ENCODE measurements around the gene OR2T2. TPM values are rescaled to one million over a fixed set of nuclear protein-coding genes. Genes with fewer than 3 reads are reported as not detected.
"Not testable (repeated sequence)": the region's sequence is repeated elsewhere in the genome, so short reads cannot be mapped to it uniquely, and the experiment has no call there.

OR2T2 gene
- total RNA-seq (2014; rRNA removed; shearing (Covaris generic)), result not detected in 2 replicates

GRCh38 chr1:248445399-248445798, at the start of gene OR2T2:
Gene OR2T2, plus strand, starts transcription at chr1:248445637. Its CDS starts 7,161 bp downstream, at chr1:248452798.
- DNase-seq; H3K4me3 ChIP-seq; H3K27ac ChIP-seq; H3K9me3 ChIP-seq (replicated peaks); H3K36me3 ChIP-seq; H3K4me1 ChIP-seq; H3K27me3 ChIP-seq: not testable (repeated sequence)

GRCh38 chr1:248402748-248403147, 42.7 kb upstream of the OR2T2 start, which contains the start of gene OR2T1:
Gene OR2T1, plus strand, starts transcription at chr1:248403048. Its CDS starts 3,100 bp downstream, at chr1:248406148.
- H3K27me3 ChIP-seq, result no peaks in the 10 kb centered on the region
- no peaks in the 10 kb centered on the region for H3K9me3 ChIP-seq (replicated peaks)
- H3K36me3 ChIP-seq, result no peaks in the 10 kb centered on the region
- DNase-seq, result no peak
- no peak within 1 kb of the TSS for H3K4me3 ChIP-seq
- no peak within 1 kb of the TSS for H3K27ac ChIP-seq
- no peaks in the 10 kb centered on the region for H3K4me1 ChIP-seq

GRCh38 chr1:248404024-248404423, 41.4 kb upstream of the OR2T2 start:
- Histone ChIP-seq H3K4me1 (no peaks in the 10 kb centered on the region), H3K27ac (no peak overlapping the region), H3K9me3 (replicated peaks) (no peaks in the 10 kb centered on the region), H3K36me3 (no peaks in the 10 kb centered on the region), H3K4me3 (no peak overlapping the region), H3K27me3 (no peaks in the 10 kb centered on the region)
- peak in 1 of 2 experiments; percentile 24 for DNase-seq

- Histone ChIP-seq H3K27ac (no peak overlapping the region), H3K9me3 (replicated peaks) (no peaks in the 10 kb centered on the region), H3K4me3 (no peak overlapping the region), H3K27me3 (no peaks in the 10 kb centered on the region), H3K36me3 (no peaks in the 10 kb centered on the region), H3K4me1 (no peaks in the 10 kb centered on the region)
- no peak for DNase-seq
Observed at GRCh38 chr1:248406721-248407692, 38.4 kb upstream of the OR2T2 start.

GRCh38 chr1:248416226-248416625, 29.2 kb upstream of the OR2T2 start:
- Histone ChIP-seq H3K4me1 (no peaks in the 10 kb centered on the region), H3K27me3 (no peaks in the 10 kb centered on the region), H3K4me3 (no peak overlapping the region), H3K9me3 (replicated peaks) (peaks cover 2% of the 10 kb centered on the region; the same call in 1 of the 2 replicates), H3K27ac (no peak overlapping the region), H3K36me3 (no peaks in the 10 kb centered on the region)
- no peak for DNase-seq

GRCh38 chr1:248417854-248418253, 27.6 kb upstream of the OR2T2 start:
- Histone ChIP-seq H3K36me3 (no peaks in the 10 kb centered on the region), H3K27ac (no peak overlapping the region), H3K4me1 (no peaks in the 10 kb centered on the region), H3K9me3 (replicated peaks) (peaks cover 3% of the 10 kb centered on the region; the same call in 1 of the 2 replicates), H3K27me3 (no peaks in the 10 kb centered on the region), H3K4me3 (no peak overlapping the region)
- no peak for DNase-seq

GRCh38 chr1:248421384-248421783, 24.1 kb upstream of the OR2T2 start:
- no peak overlapping the region for H3K27ac ChIP-seq
- DNase-seq, result peak in 1 of 2 experiments; percentile 2
- H3K4me1 ChIP-seq, result no peaks in the 10 kb centered on the region
- H3K36me3 ChIP-seq, result no peaks in the 10 kb centered on the region
- H3K9me3 ChIP-seq (replicated peaks), result peaks cover 3% of the 10 kb centered on the region; the same call in 1 of the 2 replicates
- no peak overlapping the region for H3K4me3 ChIP-seq
- H3K27me3 ChIP-seq, result no peaks in the 10 kb centered on the region

GRCh38 chr1:248427526-248428191, 17.8 kb upstream of the OR2T2 start:
- not testable (repeated sequence) for H3K4me1 ChIP-seq; DNase-seq; H3K4me3 ChIP-seq; H3K36me3 ChIP-seq; H3K27ac ChIP-seq; H3K27me3 ChIP-seq; H3K9me3 ChIP-seq (replicated peaks)

- H3K27ac ChIP-seq; H3K4me1 ChIP-seq; H3K4me3 ChIP-seq; H3K36me3 ChIP-seq; H3K27me3 ChIP-seq; DNase-seq; H3K9me3 ChIP-seq (replicated peaks): not testable (repeated sequence)
Observed at GRCh38 chr1:248428192-248428533, 17.3 kb upstream of the OR2T2 start.

GRCh38 chr1:248431683-248432082, 13.8 kb upstream of the OR2T2 start:
- not testable (repeated sequence) for DNase-seq; H3K27ac ChIP-seq; H3K4me3 ChIP-seq; H3K27me3 ChIP-seq; H3K9me3 ChIP-seq (replicated peaks); H3K4me1 ChIP-seq; H3K36me3 ChIP-seq

- H3K4me1 ChIP-seq; DNase-seq; H3K27me3 ChIP-seq; H3K9me3 ChIP-seq (replicated peaks); H3K36me3 ChIP-seq; H3K4me3 ChIP-seq; H3K27ac ChIP-seq: not testable (repeated sequence)
Observed at GRCh38 chr1:248432201-248432600, 13.2 kb upstream of the OR2T2 start.

GRCh38 chr1:248433811-248434415, 11.5 kb upstream of the OR2T2 start:
- not testable (repeated sequence) for H3K27me3 ChIP-seq; DNase-seq; H3K9me3 ChIP-seq (replicated peaks); H3K27ac ChIP-seq; H3K4me1 ChIP-seq; H3K4me3 ChIP-seq; H3K36me3 ChIP-seq

GRCh38 chr1:248434913-248435312, 10.5 kb upstream of the OR2T2 start:
- H3K9me3 ChIP-seq (replicated peaks); H3K27me3 ChIP-seq; H3K4me1 ChIP-seq: not testable (repeated sequence)

GRCh38 chr1:248436303-248436702, 9.1 kb upstream of the OR2T2 start:
- not testable (repeated sequence) for H3K9me3 ChIP-seq (replicated peaks); DNase-seq; H3K27ac ChIP-seq; H3K4me1 ChIP-seq; H3K36me3 ChIP-seq; H3K4me3 ChIP-seq; H3K27me3 ChIP-seq

More at GRCh38 chr1:248434913-248435312, 10.5 kb upstream of the OR2T2 start:
- not testable (repeated sequence) for H3K36me3 ChIP-seq, H3K4me3 ChIP-seq, DNase-seq, H3K27ac ChIP-seq

GRCh38 chr1:248438668-248439067, 6.8 kb upstream of the OR2T2 start:
- not testable (repeated sequence) for H3K27ac ChIP-seq; H3K4me3 ChIP-seq; DNase-seq; H3K9me3 ChIP-seq (replicated peaks); H3K4me1 ChIP-seq; H3K27me3 ChIP-seq; H3K36me3 ChIP-seq
